Measurements from ENCODE around the gene TSEN2. TPM values are rescaled to one million over a fixed set of nuclear protein-coding genes. Genes with fewer than 3 reads are reported as not detected.
A peak's percentile ranks its signal among the peaks of the same experiment; 100 is the strongest.

TSEN2 gene
- total RNA-seq, 1 experiment from 2014 or later, result 22.0 TPM

GRCh38 chr3:12471241-12471640, 13.0 kb upstream of the TSEN2 start:
- intact Hi-C loops (cut with micrococcal nuclease; ENCODE audit: unreplicated experiment), result loop anchor here (10.0 kb wide), 2 partner anchors 66 to 176 kb away; no protein-coding TSS in a partner anchor

GRCh38 chr3:12472000-12472610, 12.2 kb upstream of the TSEN2 start:
- BruUV-seq (replicated peaks), result no TSS peak
- ChIA-PET POLR2A (interaction anchor here (0.6 to 0.9 kb wide), 2 partner anchors 27 to 40 kb away, joined by 3 read pairs; no protein-coding TSS in a partner anchor), CTCF (no interaction called here)
- intact Hi-C loops (cut with micrococcal nuclease; ENCODE audit: unreplicated experiment), result loop anchor here (10.0 kb wide), 2 partner anchors 67 to 177 kb away; no protein-coding TSS in a partner anchor
- H3K9me3 ChIP-seq (ENCODE audit: control insufficient read depth, insufficient read depth, low read depth, low read length), result no peaks in the 10 kb centered on the region
- H3K4me1 ChIP-seq (ENCODE audit: control insufficient read depth, insufficient read depth, low read length), result peaks cover 11% of the 10 kb centered on the region
- H3K4me3 ChIP-seq (ENCODE audit: low read depth in 2 of 2, low read length in 2 of 2), result no peak overlapping the region
- in situ Hi-C loops (cut with HindIII; ENCODE audit: low pct_unique_long_range_greater_than_20kb, low sequenced_read_pairs), result no loop called here
- DNase-seq (ENCODE audit: low read depth, low spot score) (no peak), ATAC-seq (no peak)
- H3K36me3 ChIP-seq (ENCODE audit: control insufficient read depth, insufficient read depth, low read length), result no peaks in the 10 kb centered on the region
- H3K27me3 ChIP-seq (ENCODE audit: control insufficient read depth, insufficient read depth, low read length), result no peaks in the 10 kb centered on the region
- H3K27ac ChIP-seq (ENCODE audit: low read length), result peak overlapping the region; percentile 84
- TF ChIP-seq REST (IDR thresholded peaks at IDR 0.05; ENCODE audit: insufficient read depth in 1 of 2, low read depth in 2 of 2, low read length in 1 of 2), result no peak
- no peak for TF ChIP-seq SIN3A (IDR thresholded peaks at IDR 0.05; ENCODE audit: borderline replicate concordance, insufficient read depth, low read depth, low read length)
- TF ChIP-seq TCF7L2 (IDR thresholded peaks at IDR 0.05; ENCODE audit: low read depth, low read length), result no peak
- TF ChIP-seq POLR2AphosphoS5 (IDR thresholded peaks at IDR 0.05; ENCODE audit: low read depth, low read length), result no peak
- no peak for TF ChIP-seq CTCF (IDR thresholded peaks at IDR 0.05)

More at GRCh38 chr3:12471241-12471640, 13.0 kb upstream of the TSEN2 start:
- H3K27me3 ChIP-seq (ENCODE audit: control insufficient read depth, insufficient read depth, low read length), result no peaks in the 10 kb centered on the region
- in situ Hi-C loops (cut with HindIII; ENCODE audit: low pct_unique_long_range_greater_than_20kb, low sequenced_read_pairs), result no loop called here
- ChIA-PET POLR2A (interaction anchor here (0.6 to 0.9 kb wide), 2 partner anchors 26 to 43 kb away, joined by 3 read pairs; no protein-coding TSS in a partner anchor), CTCF (no interaction called here)
- H3K9me3 ChIP-seq (ENCODE audit: control insufficient read depth, insufficient read depth, low read depth, low read length), result no peaks in the 10 kb centered on the region
- TF ChIP-seq REST (IDR thresholded peaks at IDR 0.05; ENCODE audit: insufficient read depth in 1 of 2, low read depth in 2 of 2, low read length in 1 of 2), result peak; percentile 20 to 46; a peak in 1 of 4 replicates
- no peak for TF ChIP-seq TCF7L2 (IDR thresholded peaks at IDR 0.05; ENCODE audit: low read depth, low read length)
- DNase-seq (ENCODE audit: low read depth, low spot score) (peak; percentile 56), ATAC-seq (peak; percentile 88)
- peak overlapping the region; percentile 84 for H3K27ac ChIP-seq (ENCODE audit: low read length)
- H3K4me1 ChIP-seq (ENCODE audit: control insufficient read depth, insufficient read depth, low read length), result peaks cover 11% of the 10 kb centered on the region
- H3K36me3 ChIP-seq (ENCODE audit: control insufficient read depth, insufficient read depth, low read length), result no peaks in the 10 kb centered on the region
- no TSS peak for BruUV-seq (replicated peaks)
- no peak overlapping the region for H3K4me3 ChIP-seq (ENCODE audit: low read depth in 2 of 2, low read length in 2 of 2)
